Activated CD8-positive, alpha-beta T cell treated with anti-CD3 and anti-CD28 coated beads for 36 hours (primary cell): ENCODE measurements around the gene SLFN14. TPM values are rescaled to one million over a fixed set of nuclear protein-coding genes. Genes with fewer than 3 reads are reported as not detected.

ENCODE experiments used
- ATAC-seq: fragments of 200-7000 bp; cut with Tn5 transposase; one replicate; pipeline ENCODE4 v1.10.0; 2021; ENCODE audit warnings: mild to moderate bottlenecking, moderate library complexity
- CTCF ChIA-PET: fragments of 350-600 bp; sonication (Branson Sonifier 250); formaldehyde crosslinking; loops from one replicate; lab custom pipeline; 2021; ENCODE audit warnings: antibody characterized with exemption; lab: Charles Lee
- POLR2A ChIA-PET: fragments of 350-600 bp; sonication (Branson Sonifier 250); formaldehyde crosslinking; loops from one replicate; lab custom pipeline; 2021; ENCODE audit warnings: antibody characterized with exemption; lab: Charles Lee
- DNase-seq: peaks from one replicate; pipeline ENCODE4 v3.0.0-alpha.2; 2020
- H3K27ac Mint-ChIP-seq: one replicate; pipeline ENCODE4 v1.8.0; 2021; ENCODE audit warnings: mild to moderate bottlenecking, mixed read lengths
- H3K27me3 Mint-ChIP-seq: one replicate; pipeline ENCODE4 v1.8.0; 2021; ENCODE audit warnings: mixed read lengths
- H3K36me3 Mint-ChIP-seq: one replicate; pipeline ENCODE4 v1.8.0; 2021; ENCODE audit warnings: low read depth, mixed read lengths
- H3K4me1 Mint-ChIP-seq: one replicate; pipeline ENCODE4 v1.8.0; 2021; ENCODE audit warnings: low read depth, mixed read lengths
- H3K4me3 Mint-ChIP-seq: one replicate; pipeline ENCODE4 v1.8.0; 2021; ENCODE audit warnings: mild to moderate bottlenecking, moderate library complexity, mixed read lengths
- H3K9me3 Mint-ChIP-seq: one replicate; pipeline ENCODE4 v1.8.0; 2021; ENCODE audit warnings: mixed read lengths
- intact Hi-C: fragments of 100-400 bp; cut with micrococcal nuclease; formaldehyde crosslinking; loops from one replicate; pipeline ENCODE4 v1.10.0; 2022
- total RNA-seq, 2 experiments: library from RNA; stranded (reverse); gene quantifications; one replicate each; pipeline ENCODE4 v1.2.3, GENCODE V29; 2021
- TF ChIP-seq, protein P1 (sequence below): fragments of 200-600 bp; IDR thresholded peaks from one replicate; pipeline ENCODE4 v1.8.0; 2022; ENCODE audit warnings: antibody characterized with exemption, mild to moderate bottlenecking

The SLFN14 gene
- total RNA-seq, 2 experiments from 2014 or later = 0.11 TPM; not detected in 1

DNA sequence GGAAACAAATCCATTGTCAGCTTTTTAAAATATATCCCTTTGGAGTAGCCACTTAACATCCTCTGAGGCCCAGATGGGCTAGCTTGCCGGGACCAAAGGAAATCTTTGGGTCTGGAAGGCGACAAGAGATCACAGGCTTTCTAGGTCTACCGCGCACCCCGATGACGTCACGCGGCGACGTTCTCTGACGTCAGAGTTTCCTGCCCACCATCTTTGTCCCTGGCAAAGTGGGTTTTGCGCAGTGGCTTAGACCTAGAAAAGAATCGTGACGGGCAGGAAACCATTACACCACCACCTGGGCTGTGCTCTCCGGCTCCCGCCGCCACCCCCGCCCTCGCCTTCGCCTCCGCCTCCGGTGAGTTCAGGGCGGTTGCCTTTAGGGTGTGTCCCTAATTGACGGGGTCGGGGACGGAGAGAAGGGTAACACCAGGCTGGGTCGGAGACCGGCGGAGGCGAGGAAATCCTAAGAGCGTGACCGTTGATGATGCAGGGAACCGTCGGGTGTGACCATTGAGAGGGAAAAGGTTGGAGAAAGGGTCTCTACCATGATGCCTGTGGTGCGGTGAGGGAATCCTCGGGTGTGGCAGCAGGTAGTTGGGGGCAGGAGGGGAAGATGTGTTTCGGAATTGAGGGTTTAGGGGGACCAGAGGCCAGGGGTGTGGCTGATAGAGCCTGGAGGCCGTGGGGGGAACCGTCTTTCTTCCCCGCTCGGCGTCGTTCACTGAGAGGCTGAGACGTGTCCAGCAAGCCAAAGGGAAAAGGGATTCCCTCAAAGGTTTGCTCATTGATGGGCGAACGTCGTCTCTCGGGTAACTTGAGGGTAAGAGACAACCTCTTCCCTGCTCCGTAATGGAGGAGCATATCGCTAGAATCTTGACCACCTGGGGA is 26.7 kb upstream of the SLFN14 start, which contains the start of gene AP2B1:
AP2B1 (plus strand) TSS at position 249 of the 888 bp plus-strand sequence. CDS start 6,709 bp downstream, outside the sequence.
- Mint-ChIP-seq H3K27ac (peak within 1 kb of the TSS; percentile 99), H3K36me3 (peaks cover 9% of the 10 kb centered on the region), H3K4me3 (peak within 1 kb of the TSS; percentile 99), H3K9me3 (no peaks in the 10 kb centered on the region), H3K27me3 (no peaks in the 10 kb centered on the region), H3K4me1 (peaks cover 22% of the 10 kb centered on the region)
- intact Hi-C loops = loop anchor here (5.0 kb wide), 1 partner anchor 50 kb away; the partner anchor contains the start of gene SLFN12L
- TF ChIP-seq, protein P1, sequence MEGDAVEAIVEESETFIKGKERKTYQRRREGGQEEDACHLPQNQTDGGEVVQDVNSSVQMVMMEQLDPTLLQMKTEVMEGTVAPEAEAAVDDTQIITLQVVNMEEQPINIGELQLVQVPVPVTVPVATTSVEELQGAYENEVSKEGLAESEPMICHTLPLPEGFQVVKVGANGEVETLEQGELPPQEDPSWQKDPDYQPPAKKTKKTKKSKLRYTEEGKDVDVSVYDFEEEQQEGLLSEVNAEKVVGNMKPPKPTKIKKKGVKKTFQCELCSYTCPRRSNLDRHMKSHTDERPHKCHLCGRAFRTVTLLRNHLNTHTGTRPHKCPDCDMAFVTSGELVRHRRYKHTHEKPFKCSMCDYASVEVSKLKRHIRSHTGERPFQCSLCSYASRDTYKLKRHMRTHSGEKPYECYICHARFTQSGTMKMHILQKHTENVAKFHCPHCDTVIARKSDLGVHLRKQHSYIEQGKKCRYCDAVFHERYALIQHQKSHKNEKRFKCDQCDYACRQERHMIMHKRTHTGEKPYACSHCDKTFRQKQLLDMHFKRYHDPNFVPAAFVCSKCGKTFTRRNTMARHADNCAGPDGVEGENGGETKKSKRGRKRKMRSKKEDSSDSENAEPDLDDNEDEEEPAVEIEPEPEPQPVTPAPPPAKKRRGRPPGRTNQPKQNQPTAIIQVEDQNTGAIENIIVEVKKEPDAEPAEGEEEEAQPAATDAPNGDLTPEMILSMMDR = no peak
- ATAC-seq (peak; percentile 95), DNase-seq (peak; percentile 96)
- POLR2A ChIA-PET = interaction anchor here (0.8 to 1.8 kb wide), 9 partner anchors 8 to 100 kb away, joined by 3 to 15 read pairs (median 4); partner anchors contain the start of gene PEX12
- CTCF ChIA-PET = interaction anchor here (1.0 to 1.9 kb wide), 5 partner anchors 9 to 177 kb away, joined by 4 to 6 read pairs (median 5); partner anchors contain the start of gene PEX12

DNA sequence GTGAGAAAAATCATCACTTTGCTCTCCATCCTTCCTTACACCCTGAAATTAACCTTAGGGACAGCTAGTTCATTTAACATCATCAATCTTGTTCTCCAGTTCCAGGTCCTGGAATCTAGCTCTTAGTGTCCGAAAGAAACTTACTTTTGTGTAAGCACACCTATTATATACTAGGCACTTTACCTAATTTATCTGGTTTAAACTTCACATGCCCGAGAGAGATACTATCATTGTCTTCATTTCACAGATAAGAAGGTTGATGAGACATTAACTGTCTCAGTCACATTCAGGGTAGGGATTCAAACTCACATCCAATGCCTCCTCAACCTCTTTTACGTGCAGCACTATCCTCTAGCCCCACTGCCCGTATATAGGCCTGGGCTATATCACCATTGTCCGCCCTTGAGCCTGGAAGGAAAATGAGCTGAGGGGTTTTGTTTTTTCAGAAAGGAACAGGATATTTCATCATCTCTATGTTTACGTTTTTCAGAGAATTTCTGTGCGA is 26.0 kb upstream of the SLFN14 start:
- peaks cover 9% of the 10 kb centered on the region for H3K36me3 Mint-ChIP-seq
- CTCF ChIA-PET = interaction anchor here (1.0 to 1.9 kb wide), 5 partner anchors 8 to 177 kb away, joined by 4 to 6 read pairs (median 5); partner anchors contain the start of gene PEX12
- H3K4me1 Mint-ChIP-seq = peaks cover 22% of the 10 kb centered on the region
- H3K4me3 Mint-ChIP-seq = peak overlapping the region; percentile 99
- TF ChIP-seq, protein P1 = no peak
- no peaks in the 10 kb centered on the region for H3K9me3 Mint-ChIP-seq
- DNase-seq (no peak), ATAC-seq (peak; percentile 6)
- POLR2A ChIA-PET = interaction anchor here (0.8 to 1.8 kb wide), 10 partner anchors 8 to 100 kb away, joined by 3 to 15 read pairs (median 4); partner anchors contain the start of gene PEX12
- intact Hi-C loops = loop anchor here (5.0 kb wide), 1 partner anchor 49 kb away; the partner anchor contains the start of gene SLFN12L
- peak overlapping the region; percentile 99 for H3K27ac Mint-ChIP-seq
- no peaks in the 10 kb centered on the region for H3K27me3 Mint-ChIP-seq

DNA sequence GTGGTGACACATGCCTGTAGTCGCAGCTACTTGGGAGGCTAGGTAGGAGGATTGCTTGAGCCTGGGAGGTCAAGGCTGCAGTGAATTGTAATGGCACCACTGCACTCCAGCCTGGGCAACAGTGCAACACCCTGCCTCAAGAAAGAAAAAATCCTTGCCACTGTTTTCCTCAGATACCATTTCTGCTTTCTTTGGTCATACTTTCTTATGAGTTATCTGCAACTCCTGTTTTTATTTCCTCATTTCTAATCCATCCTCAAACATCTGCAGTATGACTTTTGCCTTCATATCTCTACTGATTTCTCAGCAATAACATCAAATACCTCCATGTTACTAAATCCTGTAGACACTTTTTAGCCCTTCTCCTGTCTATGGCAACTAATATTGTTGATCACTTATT is 23.4 kb upstream of the SLFN14 start:
- Mint-ChIP-seq H3K36me3 (peaks cover 6% of the 10 kb centered on the region), H3K4me3 (no peak overlapping the region), H3K9me3 (no peaks in the 10 kb centered on the region), H3K27ac (no peak overlapping the region), H3K4me1 (peaks cover 20% of the 10 kb centered on the region), H3K27me3 (no peaks in the 10 kb centered on the region)
- intact Hi-C loops = no loop called here
- no peak for DNase-seq
- POLR2A ChIA-PET = no interaction called here
- ATAC-seq = no peak
- TF ChIP-seq, protein P1 = no peak
- CTCF ChIA-PET = no interaction called here

DNA sequence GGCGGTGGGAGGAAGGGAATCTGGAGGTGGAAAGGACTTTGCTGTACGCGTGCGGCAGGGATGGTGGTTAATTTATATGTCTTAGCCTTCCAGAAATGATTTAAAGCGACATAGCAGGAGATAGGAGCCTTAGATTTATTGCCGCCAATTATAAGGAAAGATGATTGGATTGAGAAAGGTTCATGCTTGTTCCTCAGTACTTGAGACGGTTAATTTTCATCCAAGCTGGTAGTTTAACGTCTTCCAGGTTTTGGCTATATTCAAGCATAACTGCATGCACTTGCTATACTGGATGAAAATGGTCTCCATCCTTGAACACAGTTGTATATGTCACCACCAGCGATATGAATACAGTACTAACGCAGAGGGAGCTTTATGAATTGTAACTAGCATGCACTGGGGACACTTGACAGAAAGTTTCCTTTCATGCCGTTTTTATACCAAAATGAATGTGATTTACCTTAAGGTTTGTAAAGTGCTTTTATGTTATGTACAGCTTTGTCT is 18.4 kb upstream of the SLFN14 start:
- DNase-seq = no peak
- ChIA-PET POLR2A (interaction anchor here (0.7 to 3.0 kb wide), 17 partner anchors 8 to 597 kb away, joined by 3 to 23 read pairs (median 5); partner anchors contain the start of genes AP2B1, SLFN11, SLFN12L and SLFN5), CTCF (interaction anchor here (0.6 to 2.8 kb wide), 12 partner anchors 8 to 266 kb away, joined by 3 to 14 read pairs (median 5); partner anchors contain the start of genes AP2B1 and SLFN12L)
- Mint-ChIP-seq H3K27me3 (no peaks in the 10 kb centered on the region), H3K4me1 (peaks cover 28% of the 10 kb centered on the region), H3K4me3 (peak overlapping the region; percentile 100), H3K36me3 (peaks cover 15% of the 10 kb centered on the region), H3K9me3 (no peaks in the 10 kb centered on the region), H3K27ac (peak overlapping the region; percentile 100)
- peak; percentile 37 for ATAC-seq
- intact Hi-C loops = no loop called here
- TF ChIP-seq, protein P1 = no peak
